Activated CD8-positive, alpha-beta memory T cell treated with anti-CD3 and anti-CD28 coated beads for 1 hour (primary cell): Measurements from ENCODE around the gene GPX6.
"Not testable (repeated sequence)": the region's sequence is repeated elsewhere in the genome, so short reads cannot be mapped to it uniquely, and the experiment has no call there.

Experiments used
- DNase-seq, 2 donors: peaks; one replicate each; pipeline ENCODE4 v3.0.0-alpha.2; 2020; ENCODE audit warnings: low read depth in 1 of 2; ENCODE audit errors: extremely low read depth in 1 of 2

GPX6 gene

DNA sequence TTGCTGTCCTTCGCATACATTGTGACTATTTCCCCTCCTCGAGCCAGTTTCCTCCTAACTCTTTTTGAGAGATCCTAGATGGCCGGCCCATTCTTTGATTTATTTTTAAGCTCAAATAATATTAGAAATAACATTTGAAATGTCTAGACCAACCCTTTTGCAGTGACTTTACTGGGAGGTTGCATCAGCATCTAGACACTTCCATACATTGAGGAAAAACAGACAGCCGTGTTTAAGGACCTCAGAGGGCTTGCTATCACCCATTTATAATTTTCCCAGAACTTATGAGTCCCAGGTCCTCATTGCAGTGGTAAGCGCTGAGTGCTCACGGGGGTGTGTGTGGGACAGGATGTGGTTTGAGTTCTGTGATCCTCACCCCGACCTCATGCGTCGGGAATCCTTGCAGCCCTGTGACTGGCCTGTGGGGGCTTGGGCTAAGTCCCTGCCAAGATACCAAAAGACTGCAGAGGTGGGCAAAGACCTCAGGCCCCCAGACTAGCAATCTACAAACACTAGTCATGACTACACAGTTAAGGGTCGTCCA, 10.0 kb upstream of the GPX6 start, which contains the start of gene GPX5:
Gene GPX5, plus strand, starts transcription at position 386 of the 544 bp plus-strand sequence. Its CDS starts 133 bp downstream, at position 519.
- no peak for DNase-seq

DNA sequence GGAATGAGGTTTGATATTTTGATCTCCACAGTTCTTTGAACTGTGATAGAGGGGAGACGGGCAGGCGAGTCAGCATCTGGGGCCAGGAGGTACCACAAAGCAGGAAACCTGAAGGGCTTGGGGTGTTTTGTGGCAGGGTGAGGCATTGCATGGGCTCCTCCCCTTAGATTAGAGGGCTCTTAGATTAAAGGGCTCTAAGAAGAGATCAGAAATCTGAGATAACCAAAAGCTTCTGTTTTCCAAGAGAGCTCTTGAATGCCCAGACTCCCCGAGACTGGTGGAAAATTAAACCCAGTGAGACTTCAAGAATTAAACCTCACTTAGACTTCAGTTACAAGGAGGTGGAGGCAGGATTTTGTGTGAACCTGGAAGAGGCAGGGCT, 7.6 kb upstream of the GPX6 start:
- DNase-seq: no peak

DNA sequence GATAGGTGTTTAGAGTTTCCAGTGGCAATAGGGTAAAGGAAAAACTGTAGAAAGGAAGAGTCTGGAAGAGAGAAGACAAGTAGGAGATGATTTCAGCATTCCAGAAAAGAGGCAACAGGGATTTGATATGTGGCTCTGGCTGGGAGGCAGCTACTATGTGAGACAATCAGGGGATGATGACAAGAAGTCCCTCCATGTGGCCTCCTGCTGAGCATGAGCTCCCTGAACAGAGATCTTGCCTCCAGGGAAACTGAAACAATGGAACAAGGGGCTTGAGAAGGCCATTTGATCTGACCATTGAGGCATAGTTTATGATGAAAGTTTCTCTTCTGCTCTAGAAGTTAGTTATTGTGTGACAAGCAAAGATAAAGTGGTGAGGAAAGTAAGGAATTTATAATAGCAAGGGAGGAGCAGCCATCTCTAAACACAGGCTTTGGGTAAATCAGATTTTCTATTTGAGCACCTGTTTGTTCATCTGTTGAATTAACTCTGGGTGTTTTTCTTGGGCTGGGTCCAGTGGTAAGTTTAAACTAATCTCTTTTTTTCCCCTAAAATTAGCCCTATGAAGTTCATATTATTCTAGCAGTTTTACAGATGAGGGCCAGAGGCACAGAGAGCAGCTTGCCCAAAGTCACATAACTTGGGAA, 7.1 kb upstream of the GPX6 start:
- no peak for DNase-seq

DNA sequence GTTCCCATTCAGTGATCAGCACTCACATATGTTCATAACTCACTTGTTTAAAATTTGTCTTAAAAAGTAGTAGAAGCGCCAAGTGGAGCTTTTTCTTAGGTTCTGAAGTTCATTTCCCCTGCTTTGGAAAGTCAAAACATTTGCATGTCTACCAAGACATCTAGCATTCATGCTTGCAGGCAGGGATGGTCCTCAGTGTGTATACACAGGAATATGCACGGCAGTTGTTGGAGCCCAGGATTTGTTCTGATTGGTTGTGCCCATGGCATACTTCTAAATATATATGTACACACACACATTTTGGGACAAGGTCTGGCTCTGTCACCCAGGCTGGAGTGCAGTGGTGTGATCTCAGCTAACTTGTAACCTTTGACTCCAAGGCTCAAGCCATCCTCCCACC, 2.4 kb upstream of the GPX6 start:
- no peak for DNase-seq

DNA sequence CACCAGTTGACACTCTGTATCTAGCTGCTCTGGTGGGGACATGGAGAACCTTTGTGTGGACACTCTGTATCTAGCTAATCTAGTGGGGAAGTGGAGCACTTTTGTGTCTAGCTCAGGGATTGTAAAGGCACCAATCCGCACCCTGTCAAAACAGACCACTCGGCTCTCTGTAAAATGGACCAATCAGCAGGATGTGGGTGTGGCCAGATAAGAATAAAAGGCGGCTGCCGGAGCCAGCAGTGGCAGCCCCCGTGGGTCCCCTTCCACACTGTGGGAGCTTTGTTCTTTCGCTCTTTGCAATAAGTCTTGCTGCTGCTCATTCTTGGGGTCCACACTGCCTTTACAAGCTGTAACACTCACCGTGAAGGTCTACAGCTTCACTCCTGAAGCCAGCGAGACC, 3.2 kb downstream of the GPX6 start:
- DNase-seq: not testable (repeated sequence)

DNA sequence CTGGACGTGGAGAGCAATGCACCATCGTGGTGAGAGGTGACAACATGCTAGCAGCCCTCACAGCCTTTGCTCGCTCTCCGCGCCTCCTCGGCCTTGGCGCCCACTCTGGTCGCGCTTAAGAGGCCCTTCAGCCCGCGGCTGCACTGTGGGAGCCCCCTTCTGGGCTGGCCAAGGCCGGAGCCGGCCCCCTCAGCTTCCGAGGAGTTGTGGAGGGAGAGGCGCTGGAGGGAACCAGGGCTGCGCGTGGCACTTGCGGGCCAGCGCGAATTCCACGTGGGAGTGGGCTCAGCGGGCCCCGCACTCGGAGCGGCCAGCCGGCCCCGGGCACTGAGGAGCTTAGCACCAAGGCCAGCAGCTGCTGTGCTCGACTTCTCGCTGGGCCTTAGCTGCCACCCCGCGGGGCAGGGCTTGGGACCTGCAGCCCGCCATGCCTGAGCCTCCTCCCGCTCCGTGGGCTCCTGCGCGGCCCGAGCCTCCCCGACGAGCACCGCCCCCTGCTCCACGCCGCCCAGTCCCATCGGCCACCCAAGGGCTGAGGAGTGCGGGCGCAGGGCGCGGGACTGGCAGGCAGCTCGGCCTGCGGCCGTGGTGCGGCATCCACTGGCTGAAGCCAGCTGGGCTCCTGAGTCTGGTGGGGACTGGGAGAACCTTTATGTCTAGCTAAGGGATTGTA, 3.8 kb downstream of the GPX6 start:
- no peak for DNase-seq

DNA sequence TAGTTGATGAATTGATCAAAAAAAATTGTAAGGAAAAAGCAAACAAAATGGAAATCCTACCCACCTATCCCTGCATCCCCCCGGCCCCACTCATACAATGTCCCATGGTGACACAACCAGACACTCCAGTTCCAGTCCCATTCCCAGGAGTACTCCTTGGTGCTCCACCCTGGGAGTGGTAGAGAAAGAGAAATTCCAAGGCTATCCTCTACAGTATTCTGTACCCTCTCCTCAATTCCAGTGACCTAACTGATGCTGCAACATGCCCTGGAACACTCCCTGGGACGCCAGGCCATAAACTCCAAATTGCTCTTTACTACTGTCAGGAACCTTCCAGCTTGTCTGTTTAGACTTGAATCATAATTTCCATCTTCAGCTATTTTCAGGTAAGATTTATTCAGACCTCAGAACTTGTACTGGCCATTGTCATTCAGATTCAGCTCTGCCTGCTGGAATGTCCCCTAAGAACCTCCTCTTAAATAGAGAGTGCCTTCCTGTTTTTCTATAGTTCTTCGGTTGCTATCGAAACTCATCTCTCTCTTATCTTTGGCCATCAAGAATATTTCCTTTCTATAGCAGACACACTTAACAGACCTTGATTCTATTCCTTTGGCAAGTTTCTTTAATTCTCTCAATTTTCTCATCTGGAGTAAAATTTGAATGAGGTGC, 8.7 kb downstream of the GPX6 start:
- DNase-seq: no peak

DNA sequence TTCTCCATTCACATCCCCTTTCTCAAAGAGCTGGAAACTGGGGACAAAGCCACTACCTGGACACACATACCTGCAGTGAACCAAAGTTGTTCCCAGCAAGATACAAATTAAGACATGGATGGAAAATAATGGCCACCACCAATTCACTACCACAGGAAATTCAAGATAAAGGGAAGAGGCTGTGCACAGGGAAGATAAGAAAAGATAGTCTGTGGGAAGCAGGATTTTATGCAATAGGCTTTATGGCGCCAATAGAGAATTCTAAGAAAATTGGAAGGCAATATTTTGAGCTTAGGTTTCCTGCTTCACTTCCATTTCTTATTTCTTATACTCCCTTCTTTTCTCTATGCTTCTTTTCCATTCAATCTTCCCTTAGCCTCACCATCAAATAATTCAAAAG, 9.9 kb downstream of the GPX6 start:
- DNase-seq: no peak

DNA sequence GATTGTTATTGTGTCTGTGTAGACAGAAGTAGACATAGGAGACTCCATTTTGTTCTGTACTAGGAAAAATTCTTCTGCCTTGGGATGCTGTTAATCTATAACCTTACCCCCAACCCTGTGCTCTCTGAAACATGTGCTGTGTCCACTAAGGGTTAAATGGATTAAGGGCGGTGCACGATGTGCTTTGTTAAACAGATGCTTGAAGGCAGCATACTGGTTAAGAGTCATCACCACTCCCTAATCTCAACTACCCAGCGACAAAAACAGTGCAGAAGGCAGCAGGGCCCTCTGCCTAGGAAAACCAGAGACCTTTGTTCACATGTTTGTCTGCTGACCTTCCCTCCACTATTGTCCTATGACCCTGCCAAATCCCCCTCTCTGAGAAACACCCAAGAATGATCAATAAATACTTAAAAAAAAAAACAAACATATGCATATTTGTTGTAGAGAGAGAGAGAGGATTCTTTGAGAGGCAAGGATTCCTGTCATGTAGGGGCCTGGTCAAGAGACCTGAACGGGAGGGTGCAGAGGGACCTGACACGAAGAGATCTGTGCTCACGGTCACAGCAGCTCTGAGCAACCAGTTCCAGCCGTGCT, 12.8 kb downstream of the GPX6 start:
- not testable (repeated sequence) for DNase-seq

DNA sequence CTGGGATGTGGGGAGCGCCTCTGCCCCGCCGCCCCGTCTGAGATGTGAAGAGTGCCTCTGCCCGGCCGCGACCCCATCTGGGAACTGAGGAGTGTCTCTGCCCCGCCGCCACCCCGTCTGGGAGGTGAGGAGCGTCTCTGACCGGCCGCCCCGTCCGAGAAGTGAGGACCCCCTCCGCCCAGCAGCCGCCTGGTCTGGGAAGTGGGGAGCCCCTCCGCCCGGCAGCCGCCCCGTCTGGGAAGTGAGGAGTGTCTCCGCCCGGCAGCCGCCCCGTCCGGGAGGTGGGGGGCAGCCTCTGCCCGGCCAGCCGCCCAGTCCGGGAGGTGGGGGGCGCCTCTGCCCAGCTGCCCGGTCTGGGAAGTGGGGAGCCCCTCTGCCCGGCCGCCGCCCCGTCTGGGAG, 13.5 kb downstream of the GPX6 start:
- DNase-seq: not testable (repeated sequence)

DNA sequence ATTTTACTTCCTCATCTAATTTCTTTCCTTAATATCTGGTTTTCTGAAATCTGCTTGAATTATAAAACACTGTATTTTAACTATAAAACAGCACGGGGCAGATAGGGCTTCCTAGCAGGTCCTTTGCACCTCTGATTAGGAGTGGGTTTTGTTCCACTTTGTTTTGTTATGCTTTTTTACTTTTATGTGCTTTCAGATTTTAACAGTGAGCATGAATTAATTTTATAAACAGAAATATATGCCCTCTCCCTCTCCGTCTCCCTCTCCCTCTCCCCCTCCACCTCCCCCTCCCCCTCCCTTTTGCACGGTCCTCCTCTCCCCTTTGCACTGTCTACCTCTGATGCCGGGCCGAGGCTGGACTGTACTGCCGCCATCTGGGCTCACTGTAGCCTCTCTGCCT, 14.3 kb downstream of the GPX6 start:
- DNase-seq: no peak

DNA sequence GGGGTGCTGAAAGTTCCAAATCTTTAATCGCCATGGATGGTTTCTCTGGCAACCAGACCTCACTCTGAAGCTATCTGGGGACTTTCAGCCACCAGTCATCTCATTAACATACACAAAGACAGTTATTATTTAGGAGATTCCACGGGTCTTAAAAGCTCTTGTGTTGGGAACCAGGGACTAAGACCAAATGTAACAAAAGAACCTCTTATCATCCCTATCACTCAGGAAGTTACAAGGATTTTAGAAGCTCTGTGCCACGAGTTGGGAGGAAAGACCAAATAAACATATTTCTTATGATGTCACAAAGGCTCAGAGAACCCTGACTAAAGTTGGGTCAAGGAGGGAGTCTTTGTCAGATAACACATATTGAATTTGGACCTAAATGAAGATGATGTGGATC, 17.7 kb downstream of the GPX6 start:
- DNase-seq: no peak

DNA sequence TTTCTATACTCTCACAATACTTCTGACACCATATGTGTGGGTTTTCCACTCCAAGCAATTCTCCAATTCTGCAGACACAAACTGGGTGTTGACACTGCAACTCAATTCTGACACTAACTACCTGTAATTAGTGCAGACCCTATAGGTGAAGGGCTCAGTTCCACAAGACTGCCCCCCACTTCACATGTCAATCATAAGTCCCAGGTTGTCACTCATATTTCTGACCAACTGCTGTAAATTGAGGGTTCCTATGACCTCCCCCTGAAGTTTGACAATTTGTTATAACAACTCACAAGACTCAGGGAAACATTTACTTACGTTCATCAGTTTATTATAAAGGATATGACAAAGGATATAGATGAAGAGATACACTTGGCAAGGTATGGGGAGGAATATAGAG, 18.3 kb downstream of the GPX6 start:
- no peak for DNase-seq

DNA sequence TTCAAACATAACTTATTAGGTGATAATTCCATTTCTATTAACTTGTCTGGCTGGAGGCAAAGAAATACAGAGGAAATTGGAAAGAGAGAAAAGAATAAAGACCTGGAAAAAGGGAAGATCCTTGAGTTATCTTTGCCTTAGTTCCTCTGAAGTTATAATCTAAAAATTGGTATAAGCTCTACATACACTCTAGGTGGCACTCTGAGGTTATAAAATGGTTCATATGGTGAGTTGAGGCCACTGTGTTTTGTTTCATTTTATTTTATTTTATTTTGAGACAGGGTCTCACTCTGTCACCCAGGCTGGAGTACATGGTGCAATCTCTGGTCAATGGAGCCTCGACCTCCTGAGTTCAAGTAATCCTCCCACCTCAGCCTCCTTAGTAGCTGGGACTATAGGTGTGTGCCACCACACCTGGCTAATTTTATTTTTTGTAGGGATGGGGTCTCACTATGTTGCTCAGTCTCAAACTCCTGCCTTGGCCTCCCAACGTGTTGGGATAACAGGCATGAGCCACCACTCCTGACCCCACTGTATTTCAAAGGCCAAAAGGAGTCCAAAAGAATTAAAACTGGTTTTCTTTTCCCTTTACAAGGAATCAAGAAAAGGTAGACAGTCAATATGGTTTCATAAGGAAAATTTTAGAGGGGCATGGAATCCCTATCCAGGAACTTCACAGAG, 19.4 kb downstream of the GPX6 start:
- no peak for DNase-seq

DNA sequence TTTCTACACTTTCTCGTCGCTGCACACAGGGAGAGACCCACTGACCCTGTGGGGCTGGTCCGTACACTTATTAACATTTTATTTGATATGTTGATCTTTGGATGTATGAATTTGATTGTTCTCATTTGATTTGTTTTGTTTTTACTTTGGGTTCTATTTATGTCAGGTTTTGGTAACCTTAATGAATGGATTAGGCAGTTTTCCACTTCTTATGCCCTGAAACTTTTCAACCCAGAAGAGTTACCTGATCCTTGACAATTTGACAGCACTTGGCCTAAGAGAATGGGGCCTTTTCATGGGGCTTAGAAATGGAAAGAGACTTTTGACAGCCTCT, 23.6 kb downstream of the GPX6 start:
- no peak for DNase-seq

DNA sequence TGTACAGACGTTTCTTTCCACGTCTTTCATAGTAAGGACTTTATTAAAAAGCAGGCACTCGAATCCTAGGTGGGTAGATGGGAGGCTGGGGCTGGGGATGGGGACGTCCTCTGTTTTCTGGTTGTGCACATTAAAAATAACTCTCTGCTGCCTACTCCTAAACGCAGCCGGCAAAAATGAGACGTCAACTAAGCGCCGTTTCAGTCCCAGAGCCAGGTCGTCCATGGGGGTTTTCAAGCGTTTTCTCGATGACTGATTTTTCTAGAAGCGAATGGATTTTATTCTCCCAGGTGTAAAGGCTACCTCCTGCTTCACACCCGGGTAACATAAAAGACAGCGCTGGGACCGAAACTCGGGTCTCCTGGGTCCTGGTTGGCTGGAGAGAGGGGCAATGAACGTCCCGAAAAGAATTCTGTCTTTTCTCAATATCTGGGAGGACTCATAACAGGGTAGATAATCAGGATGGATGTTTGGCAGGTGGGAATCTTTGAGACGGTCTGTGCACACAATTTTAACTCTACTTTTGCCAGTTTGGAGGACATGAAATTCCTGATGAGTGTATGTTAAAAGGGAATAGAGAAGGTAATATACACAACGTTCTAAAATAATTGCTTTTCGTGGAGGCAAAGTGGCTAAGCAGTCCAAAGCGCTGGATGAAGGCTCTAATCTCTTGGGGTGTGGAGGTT, 25.2 kb downstream of the GPX6 start:
- no peak for DNase-seq

DNA sequence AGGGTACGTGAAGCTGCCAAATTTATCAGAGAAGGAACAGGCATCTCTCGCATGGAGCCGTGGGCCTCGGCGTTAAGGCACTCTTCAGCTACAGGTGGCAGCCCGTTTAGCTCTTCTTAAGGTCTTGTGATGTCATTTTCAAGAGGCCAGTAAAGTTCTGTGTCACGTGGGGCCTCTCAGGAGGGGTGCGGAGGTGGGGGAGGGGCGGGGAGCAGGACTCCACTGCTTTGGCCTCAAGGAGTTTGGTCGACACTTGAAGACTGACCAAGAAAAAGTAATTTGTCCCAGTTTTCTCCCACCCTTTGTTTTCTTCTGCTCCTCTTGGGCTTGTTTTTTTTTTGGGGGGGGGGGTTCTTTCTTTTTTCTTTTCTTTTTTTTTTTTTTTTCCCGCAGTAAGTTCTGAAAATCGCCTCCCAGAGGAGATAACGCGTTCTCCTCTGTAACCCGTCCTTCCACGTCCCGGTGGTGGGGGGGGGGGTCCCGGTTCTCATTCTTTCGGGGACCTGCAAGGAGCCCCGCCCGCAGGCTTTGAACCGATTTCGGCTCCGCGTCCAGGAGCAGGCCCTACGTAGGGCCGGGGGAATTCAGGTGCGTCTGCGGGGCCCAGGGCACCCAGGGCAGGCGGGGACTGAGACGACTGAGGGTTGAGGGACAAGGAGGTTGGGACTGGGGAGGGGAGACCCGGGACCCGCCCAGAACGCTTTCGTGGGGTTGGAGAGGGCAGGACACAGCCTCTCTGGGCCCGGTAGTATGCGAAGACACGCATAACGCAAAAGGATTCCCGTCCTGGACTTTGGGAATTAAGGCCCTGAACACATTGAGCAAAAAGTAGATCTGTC, 26.0 kb downstream of the GPX6 start:
- DNase-seq: peak; percentile 1 to 6

DNA sequence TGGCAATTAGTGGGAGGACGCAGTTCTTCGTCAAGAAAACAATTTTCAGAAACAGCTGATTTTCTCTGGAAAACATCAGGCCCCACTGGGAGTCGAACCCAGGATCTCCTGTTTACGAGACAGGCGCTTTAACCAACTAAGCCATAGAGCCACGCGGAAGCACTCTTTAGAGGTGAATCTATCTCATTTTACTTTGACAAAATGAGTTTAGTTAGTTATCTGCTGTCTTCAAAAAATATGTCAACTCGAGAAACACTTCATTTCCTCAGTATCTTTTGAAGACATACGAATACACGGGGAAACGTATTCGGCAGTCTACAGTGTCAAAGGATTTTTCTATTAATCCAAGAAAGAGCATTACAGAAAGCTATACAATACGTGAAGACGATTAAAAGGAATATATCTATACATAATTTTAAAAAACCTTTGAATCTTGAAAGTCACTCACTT, 26.7 kb downstream of the GPX6 start:
- no peak for DNase-seq

DNA sequence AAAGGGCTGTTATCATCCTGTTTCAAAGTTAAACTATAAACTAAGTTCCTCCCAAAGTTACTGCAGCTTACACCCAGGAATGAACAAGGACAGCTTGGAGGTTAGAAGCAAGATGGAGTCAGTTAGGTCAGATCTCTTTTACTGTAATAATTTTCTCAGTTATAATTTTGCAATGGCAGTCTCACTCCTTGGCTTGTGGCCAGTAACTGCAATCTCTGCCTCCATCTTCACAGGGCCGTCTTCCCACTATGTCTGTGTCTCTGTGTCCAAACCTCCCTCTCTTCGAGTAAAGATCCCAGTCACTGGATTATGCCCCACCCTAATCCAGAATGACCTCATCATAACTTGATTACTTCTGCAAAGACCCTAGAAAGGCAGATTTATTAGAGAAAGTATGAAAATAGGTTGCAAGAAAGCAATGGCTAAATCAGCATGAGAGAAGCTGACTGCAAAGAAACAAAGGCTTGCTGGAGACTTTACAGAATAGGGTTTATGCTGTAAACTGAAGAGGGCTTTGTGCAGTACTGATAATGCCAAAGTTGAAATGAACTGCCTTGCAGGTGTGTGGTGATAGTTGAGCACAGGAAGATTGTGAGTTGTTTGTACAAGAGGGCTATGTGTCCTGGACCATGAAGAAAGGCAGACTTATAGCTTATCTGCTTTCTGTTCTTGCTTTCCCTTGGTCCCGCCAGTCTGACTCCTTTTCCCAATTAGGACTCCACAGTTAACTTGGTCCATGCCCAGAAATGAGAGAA, 28.4 kb downstream of the GPX6 start:
- no peak for DNase-seq
